Aorta (tissue), 5 donors: ENCODE data around the gene CASTOR2. TPM values are rescaled to one million over a fixed set of nuclear protein-coding genes. Genes with fewer than 3 reads are reported as not detected.
"Not testable (repeated sequence)": the region's sequence is repeated elsewhere in the genome, so short reads cannot be mapped to it uniquely, and the experiment has no call there.

Source experiments
- ATAC-seq: fragments of 200-7000 bp; cut with Tn5 transposase; one replicate; pipeline ENCODE4 v1.9.1; 2022; ENCODE audit warnings: moderate library complexity; ENCODE audit not compliant: low FRiP score
- DNase-seq, 2 donors: peaks; one replicate each; pipeline ENCODE4 v3.0.0-alpha.2; 2020
- H3K27ac ChIP-seq, 2 donors: one replicate each; pipeline ENCODE4 v1.5.1; 2013; ENCODE audit warnings: low read length in 2 of 2, mild to moderate bottlenecking in 2 of 2, moderate library complexity in 2 of 2, control low read depth in 1 of 2, inconsistent platforms in 1 of 2, low read depth in 1 of 2
- H3K27me3 ChIP-seq, 2 donors: one replicate each; pipeline ENCODE4 v1.6.1; 2013; ENCODE audit warnings: control low read depth in 1 of 2, low read length in 1 of 2, mild to moderate bottlenecking in 1 of 2, moderate library complexity in 1 of 2; ENCODE audit not compliant: insufficient read depth in 2 of 2, control insufficient read depth in 1 of 2
- H3K36me3 ChIP-seq, 2 donors: one replicate each; pipeline ENCODE4 v1.6.1; 2013; ENCODE audit warnings: control low read depth in 1 of 2, low read length in 1 of 2, mild to moderate bottlenecking in 1 of 2; ENCODE audit not compliant: insufficient read depth in 2 of 2, control insufficient read depth in 1 of 2
- H3K4me1 ChIP-seq, 2 donors: one replicate each; pipeline ENCODE4 v1.6.1; 2013; ENCODE audit warnings: low read length in 2 of 2, control low read depth in 1 of 2, mild to moderate bottlenecking in 1 of 2, moderate library complexity in 1 of 2; ENCODE audit not compliant: insufficient read depth in 2 of 2, control insufficient read depth in 1 of 2
- H3K4me3 ChIP-seq, 2 donors: one replicate each; pipeline ENCODE4 v1.5.1; 2013; ENCODE audit warnings: low read length in 2 of 2, control low read depth in 1 of 2, mild to moderate bottlenecking in 1 of 2
- H3K9me3 ChIP-seq: one replicate; pipeline ENCODE4 v1.6.1; 2013; ENCODE audit warnings: mild to moderate bottlenecking, low read length; ENCODE audit not compliant: control insufficient read depth
- WGBS, 2 donors: extraction: QIAGEN DNeasy Blood & Tissue Kit; methylation state at CpG; one replicate each; pipeline ENCODE4 v1.1.7; 2013; 5-methylcytosine and 5-hydroxymethylcytosine counted together
- intact Hi-C, 2 donors: fragments of 100-400 bp; cut with DNase I; formaldehyde crosslinking; loops; one replicate each; pipeline versions ENCODE4 v1.14.2 to v1.15.0; 2022
- polyA plus RNA-seq, 2 donors: library from polyadenylated mRNA; stranded (reverse); fragments of 200-250 nt; gene quantifications; one replicate each; pipeline ENCODE4 v1.2.3, GENCODE V29; 2013
- total RNA-seq, 2 donors: library from RNA; stranded (reverse); fragmentation: NEBNext Ultra II Directional; extraction: Animal tissue kit (Norgen Biotek cat#: 25700); gene quantifications; one replicate each; pipeline ENCODE4 v1.2.1, GENCODE V29; 2021
- donor health status: healthy with polysubstance abuse.
- donor health status: Bipolar disorder and iron deficiency.
- donor health status: DM: no; HTN: no; CAD: no.
- donor health status: DM: no; HTN: no; CAD: no.
- donor health status: DM: yes; HTN: yes; CAD: no.

The CASTOR2 gene
- total and polyA plus RNA-seq, 4 donors, result 1.2 to 27.1 (median 12.4) TPM

DNA sequence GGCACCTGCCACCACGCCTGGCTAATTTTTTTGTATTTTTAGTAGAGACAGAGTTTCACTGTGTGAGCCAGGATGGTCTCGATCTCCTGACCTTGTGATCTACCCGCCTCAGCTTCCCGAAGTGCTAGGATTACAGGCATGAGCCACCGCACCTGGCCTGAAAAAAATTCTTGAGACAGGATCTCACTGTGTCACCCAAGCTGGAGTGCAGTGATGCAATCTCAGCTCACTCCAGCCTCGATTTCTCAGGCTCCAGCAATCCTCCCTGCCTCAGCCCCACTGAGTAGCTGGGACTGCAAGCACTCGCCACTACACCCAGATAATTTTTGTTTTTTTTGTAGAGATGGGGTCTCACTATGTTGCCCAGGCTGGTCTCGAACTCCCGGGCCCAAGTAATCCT lies 13.0 kb downstream of the CASTOR2 start:
- intact Hi-C loops, H3K27ac ChIP-seq, DNase-seq, H3K4me1 ChIP-seq, H3K9me3 ChIP-seq, ATAC-seq, H3K27me3 ChIP-seq, H3K36me3 ChIP-seq, H3K4me3 ChIP-seq: not testable (repeated sequence)
- 96% methylated on average over 7 of the region's 9 CpGs; no CpG with 5 or more reads in 1 of the 2 donors for WGBS, 2 donors

DNA sequence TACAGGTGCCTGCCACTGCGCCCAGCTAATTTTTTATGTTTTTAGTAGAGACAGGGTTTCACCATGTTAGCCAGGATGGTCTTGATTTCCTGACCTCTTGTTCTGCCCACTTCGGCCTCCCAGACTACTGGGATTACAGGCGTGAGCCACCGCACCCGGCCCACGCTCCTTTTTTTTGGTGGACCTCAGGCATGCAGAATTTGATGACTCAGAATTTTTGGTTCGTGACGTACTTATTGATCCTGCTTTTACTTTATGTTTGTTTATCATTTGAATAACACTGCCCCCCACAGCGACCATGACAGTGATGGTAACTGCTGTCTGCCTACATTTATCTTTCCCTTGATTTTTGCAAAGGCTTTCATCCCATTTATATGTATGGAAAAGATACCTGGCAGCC lies 23.9 kb downstream of the CASTOR2 start:
- H3K27me3 ChIP-seq, H3K4me3 ChIP-seq, H3K27ac ChIP-seq, ATAC-seq, intact Hi-C loops, H3K9me3 ChIP-seq, H3K36me3 ChIP-seq, DNase-seq, H3K4me1 ChIP-seq: not testable (repeated sequence)
- WGBS, 2 donors, result 94 to 95% methylated on average over 9 of the region's 9 CpGs

DNA sequence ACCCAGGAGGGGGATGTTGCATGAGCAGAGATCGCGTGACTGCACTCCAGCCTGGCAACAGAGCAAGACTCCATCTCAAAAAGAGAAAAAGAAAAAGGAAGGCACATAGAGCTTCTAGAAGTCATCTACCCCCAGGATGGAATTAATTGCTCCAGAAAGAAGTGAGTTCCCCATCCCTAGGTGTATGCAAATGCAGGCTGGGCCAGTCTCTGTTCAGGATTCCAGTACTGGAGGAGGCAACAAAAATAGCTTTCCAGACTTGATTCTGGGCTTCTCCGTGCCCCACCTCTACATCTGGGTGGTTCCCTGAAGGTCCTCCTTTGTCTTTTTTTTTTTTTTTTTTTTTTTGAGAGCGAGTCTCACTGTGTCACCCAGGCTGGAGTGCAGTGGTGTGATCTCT lies 28.6 kb downstream of the CASTOR2 start:
- no peak for ATAC-seq
- no peaks in the 10 kb centered on the region for H3K27me3 ChIP-seq
- no peaks in the 10 kb centered on the region for H3K36me3 ChIP-seq
- DNase-seq, result no peak
- WGBS, 2 donors, result 96 to 97% methylated on average over 4 of the region's 4 CpGs
- intact Hi-C loops, result no loop called here
- no peaks in the 10 kb centered on the region for H3K4me1 ChIP-seq
- no peaks in the 10 kb centered on the region for H3K9me3 ChIP-seq
- H3K27ac ChIP-seq, result no peak overlapping the region
- no peak overlapping the region for H3K4me3 ChIP-seq

DNA sequence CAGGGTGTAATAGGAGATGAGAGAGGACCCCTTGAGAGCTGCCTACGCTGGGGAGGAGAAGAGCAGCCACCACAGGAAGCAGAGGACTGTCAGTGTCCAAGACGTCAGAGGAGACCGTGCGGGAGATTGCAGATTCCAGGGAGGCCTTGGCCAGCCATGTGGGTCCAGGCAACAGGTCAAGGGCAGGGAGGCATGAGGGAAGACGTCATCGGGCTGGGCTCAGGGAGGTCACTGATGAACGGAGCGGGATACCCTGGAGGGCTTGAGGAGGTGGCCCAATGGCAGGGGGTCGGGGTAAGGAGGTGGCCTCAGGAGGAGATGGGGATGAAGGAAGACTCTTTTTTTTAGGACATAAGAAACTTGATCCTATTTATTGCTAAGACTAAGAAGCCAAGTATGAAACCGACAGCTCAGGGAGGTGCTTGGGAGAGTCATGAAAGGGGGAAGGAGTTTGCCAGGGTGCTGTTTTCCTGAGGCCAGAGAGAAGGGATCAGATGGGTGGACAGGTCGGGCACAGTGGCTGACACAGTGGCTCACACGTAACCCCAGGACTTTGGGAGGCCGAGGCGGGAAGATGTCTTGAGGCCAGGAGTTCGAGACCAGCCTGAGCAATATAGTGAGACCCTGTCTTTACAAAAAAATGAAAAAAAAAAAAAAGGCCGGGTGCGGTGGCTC lies 30.5 kb downstream of the CASTOR2 start:
- WGBS, 2 donors, result 91 to 92% methylated on average over 16 to 17 of the region's 17 CpGs
- H3K27me3 ChIP-seq, H3K9me3 ChIP-seq, DNase-seq, H3K27ac ChIP-seq, H3K36me3 ChIP-seq, H3K4me3 ChIP-seq, intact Hi-C loops, H3K4me1 ChIP-seq: not testable (repeated sequence)
- ATAC-seq, result peak; percentile 17

DNA sequence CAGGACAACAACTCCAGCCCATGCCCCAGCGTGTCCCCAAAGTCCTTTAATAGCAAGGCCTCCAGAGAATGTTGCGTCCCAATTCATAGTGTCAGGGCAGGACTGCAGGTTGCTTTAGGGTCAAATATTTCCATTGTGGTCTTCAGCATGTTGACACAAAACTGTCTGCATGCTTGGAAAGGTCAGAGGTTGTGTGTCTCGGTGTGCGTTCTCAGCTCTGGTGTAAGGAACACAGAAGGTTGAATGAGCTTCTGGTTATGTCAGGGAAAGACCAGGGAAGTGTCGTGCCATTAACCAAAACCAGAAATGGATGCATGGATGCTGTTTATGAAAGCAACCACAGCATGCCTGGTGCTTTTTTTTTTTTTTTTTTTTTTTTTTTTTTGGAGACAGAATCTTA lies 31.9 kb downstream of the CASTOR2 start:
- H3K4me1 ChIP-seq, H3K36me3 ChIP-seq, H3K4me3 ChIP-seq, intact Hi-C loops, DNase-seq, H3K27ac ChIP-seq, H3K9me3 ChIP-seq, H3K27me3 ChIP-seq, ATAC-seq: not testable (repeated sequence)
- 81 to 84% methylated on average over 5 of the region's 5 CpGs for WGBS, 2 donors

DNA sequence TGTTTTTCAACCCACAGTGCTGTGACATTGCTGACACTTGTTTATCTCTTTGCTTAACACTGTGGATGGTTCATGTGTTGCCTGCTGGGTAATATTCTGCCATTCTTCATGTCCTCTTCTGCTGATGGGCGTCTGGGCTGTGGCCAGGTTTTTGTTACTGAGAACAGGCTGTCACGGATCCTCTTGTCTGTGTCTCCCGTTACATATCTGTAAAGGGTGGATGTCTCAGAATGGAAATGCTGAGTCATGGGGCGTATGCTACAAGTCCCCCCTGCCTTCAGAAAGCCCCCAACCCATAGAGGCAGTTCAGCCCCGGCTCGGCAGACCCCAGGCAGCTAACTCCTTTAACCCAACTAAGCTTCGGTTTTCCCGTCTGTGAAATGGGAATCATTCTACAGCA lies 33.3 kb downstream of the CASTOR2 start:
- H3K4me3 ChIP-seq, H3K36me3 ChIP-seq, H3K27me3 ChIP-seq, DNase-seq, H3K27ac ChIP-seq, H3K9me3 ChIP-seq, ATAC-seq, H3K4me1 ChIP-seq, intact Hi-C loops: not testable (repeated sequence)
- 80 to 81% methylated on average over 6 to 8 of the region's 8 CpGs for WGBS, 2 donors

DNA sequence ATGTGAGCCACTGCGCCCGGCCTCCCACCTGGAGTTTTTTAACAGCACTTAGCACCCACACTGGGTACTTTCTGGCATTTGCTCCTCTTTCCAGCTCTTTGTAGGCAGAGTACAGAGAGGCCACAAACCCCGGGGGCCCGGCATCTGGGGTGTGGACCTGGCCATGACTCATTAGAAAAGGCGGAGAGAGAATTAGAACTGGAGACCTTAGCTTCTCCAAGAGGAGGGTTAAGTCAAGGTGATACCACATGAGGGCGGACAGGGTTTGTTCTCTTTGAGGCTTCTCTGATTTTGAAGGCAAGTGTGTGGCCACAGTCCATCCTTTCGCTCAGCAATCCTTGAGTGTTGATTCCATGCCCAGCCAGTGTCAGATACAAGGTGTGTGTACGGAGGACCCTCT lies 36.9 kb downstream of the CASTOR2 start:
- intact Hi-C loops, H3K9me3 ChIP-seq, H3K27ac ChIP-seq, DNase-seq, H3K36me3 ChIP-seq, H3K4me3 ChIP-seq, H3K4me1 ChIP-seq, ATAC-seq, H3K27me3 ChIP-seq: not testable (repeated sequence)
- 96% methylated on average over 8 of the region's 8 CpGs for WGBS, 2 donors

DNA sequence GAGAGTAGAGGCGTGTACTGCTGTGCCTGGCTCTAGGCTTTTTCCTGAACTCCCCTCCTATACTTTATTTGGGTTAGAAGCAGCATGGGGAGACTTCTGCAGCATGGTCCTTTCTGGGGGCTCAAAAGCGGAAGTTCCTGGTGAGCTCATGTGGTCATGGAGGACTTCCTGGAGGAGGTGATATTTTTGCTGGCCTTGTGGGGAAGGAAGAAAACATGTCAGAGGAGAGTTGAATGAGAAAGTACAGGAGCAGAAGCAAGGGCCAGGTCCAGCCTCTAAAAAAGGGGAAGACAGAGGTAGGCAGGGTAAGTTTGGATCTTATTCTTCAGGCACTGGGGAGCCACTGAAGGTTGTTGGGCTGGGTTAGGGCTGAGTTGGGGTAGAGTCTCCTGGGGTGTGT lies 45.5 kb downstream of the CASTOR2 start:
- Histone ChIP-seq H3K27me3 (no peaks in the 10 kb centered on the region), H3K27ac (no peak overlapping the region), H3K36me3 (no peaks in the 10 kb centered on the region), H3K9me3 (no peaks in the 10 kb centered on the region), H3K4me1 (no peaks in the 10 kb centered on the region), H3K4me3 (no peak overlapping the region)
- no peak for ATAC-seq
- 97% methylated on average over 2 of the region's 2 CpGs for WGBS, 2 donors
- intact Hi-C loops, result no loop called here
- no peak for DNase-seq

DNA sequence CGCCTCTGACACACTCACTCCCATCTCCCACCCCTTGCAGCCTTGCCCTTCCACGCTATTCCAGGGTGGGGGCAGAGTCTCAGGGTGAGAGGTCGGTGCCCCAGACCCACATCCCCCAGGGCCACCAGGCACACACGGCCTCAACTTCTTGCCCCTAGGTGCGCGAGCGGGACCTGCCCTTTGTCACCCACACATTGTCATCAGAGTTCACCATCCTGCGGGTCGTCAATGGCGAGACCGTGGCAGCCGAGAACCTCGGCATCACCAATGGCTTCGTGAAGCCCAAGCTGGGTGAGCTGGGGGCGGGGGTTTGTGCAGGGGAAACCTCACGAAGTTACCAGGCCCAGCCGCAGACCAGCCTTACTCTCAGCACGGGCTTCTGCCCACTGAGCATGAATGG lies 53.3 kb downstream of the CASTOR2 start:
- H3K9me3 ChIP-seq, result no peaks in the 10 kb centered on the region
- DNase-seq (no peak), ATAC-seq (no peak)
- H3K4me1 ChIP-seq, result no peaks in the 10 kb centered on the region
- intact Hi-C loops, result no loop called here
- WGBS, 2 donors, result 93 to 95% methylated on average over 18 of the region's 18 CpGs
- peaks cover 0 to 4% of the 10 kb centered on the region in 2 donors for H3K36me3 ChIP-seq
- no peak overlapping the region for H3K4me3 ChIP-seq
- H3K27ac ChIP-seq, result no peak overlapping the region
- H3K27me3 ChIP-seq, result no peaks in the 10 kb centered on the region
